GDM1 (cell line): ENCODE results near the gene PBRM1.
"Not testable (repeated sequence)": the region's sequence is repeated elsewhere in the genome, so short reads cannot be mapped to it uniquely, and the experiment has no call there.

Source experiments
- DNase-seq: peaks from one replicate; lab custom pipeline; 2025; lab: John Stamatoyannopoulos, UW

Gene PBRM1

GRCh38 chr3:52685709-52686691, at the start of gene PBRM1, which contains the start of gene GNL3:
Gene PBRM1, minus strand, starts transcription at chr3:52685913.
Gene GNL3, plus strand, starts transcription at chr3:52686032. Its CDS starts 61 bp downstream, at chr3:52686093.
- peak; percentile 96 for DNase-seq

GRCh38 chr3:52733256-52733891, 47.7 kb upstream of the PBRM1 start:
- no peak for DNase-seq

- DNase-seq: no peak
Observed at GRCh38 chr3:52731590-52731989, 45.9 kb upstream of the PBRM1 start.

DNA sequence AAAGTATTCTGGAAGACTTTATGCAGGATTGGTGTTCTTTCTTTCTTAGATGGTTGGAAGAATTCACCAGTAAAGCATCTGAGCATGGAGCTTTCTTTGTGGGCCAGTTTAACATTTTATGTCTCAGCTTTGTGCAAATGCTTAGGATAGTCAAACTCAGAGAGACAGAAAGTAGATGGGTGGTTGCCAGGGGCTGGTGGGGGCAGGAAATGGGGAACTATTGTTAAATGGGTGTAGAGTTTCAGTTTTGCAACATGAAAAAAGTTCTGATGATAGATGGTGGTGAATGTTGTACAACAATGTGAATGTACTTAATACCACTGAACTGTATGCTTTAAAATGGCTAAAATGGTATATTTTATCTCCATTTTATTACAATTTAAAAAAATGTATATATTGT, 45.0 kb upstream of the PBRM1 start:
- no peak for DNase-seq

GRCh38 chr3:52728753-52729152, 43.0 kb upstream of the PBRM1 start:
- not testable (repeated sequence) for DNase-seq

GRCh38 chr3:52724511-52724910, 38.8 kb upstream of the PBRM1 start:
- no peak for DNase-seq

- no peak for DNase-seq
Observed at GRCh38 chr3:52723935-52724334, 38.2 kb upstream of the PBRM1 start.

DNA sequence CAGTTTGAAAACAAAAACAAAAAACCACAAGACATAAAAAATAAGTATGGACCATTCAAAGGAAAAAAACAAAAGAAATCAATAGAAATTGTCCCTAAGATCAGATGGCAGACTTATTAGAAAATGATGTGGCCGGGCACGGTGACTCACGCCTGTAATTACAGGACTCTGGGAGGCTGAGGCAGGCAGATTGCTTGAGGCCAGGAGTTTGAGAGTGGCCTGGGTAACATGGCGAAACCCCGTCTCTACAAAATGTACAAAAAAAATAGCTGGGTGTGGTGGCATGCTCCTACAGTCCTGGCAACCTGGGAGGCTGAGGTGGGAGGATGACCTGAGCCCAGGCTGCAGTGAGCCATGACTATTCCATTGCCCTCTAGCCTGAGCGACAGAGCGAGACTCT, 36.8 kb upstream of the PBRM1 start:
- DNase-seq: no peak

DNA sequence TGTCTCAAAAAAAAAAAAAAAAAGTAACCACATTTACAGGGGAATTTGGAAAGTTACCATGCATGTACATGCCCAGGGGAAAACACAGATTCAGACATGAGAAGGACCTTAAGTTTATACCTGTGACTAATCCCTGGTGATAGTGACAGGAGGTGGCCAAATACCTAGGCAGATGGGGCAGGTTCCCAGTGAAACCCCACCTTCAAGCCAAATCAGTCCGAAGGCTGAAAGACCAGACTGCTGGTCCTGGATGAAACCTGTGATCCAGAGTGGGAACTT, 36.0 kb upstream of the PBRM1 start:
- DNase-seq: no peak

DNA sequence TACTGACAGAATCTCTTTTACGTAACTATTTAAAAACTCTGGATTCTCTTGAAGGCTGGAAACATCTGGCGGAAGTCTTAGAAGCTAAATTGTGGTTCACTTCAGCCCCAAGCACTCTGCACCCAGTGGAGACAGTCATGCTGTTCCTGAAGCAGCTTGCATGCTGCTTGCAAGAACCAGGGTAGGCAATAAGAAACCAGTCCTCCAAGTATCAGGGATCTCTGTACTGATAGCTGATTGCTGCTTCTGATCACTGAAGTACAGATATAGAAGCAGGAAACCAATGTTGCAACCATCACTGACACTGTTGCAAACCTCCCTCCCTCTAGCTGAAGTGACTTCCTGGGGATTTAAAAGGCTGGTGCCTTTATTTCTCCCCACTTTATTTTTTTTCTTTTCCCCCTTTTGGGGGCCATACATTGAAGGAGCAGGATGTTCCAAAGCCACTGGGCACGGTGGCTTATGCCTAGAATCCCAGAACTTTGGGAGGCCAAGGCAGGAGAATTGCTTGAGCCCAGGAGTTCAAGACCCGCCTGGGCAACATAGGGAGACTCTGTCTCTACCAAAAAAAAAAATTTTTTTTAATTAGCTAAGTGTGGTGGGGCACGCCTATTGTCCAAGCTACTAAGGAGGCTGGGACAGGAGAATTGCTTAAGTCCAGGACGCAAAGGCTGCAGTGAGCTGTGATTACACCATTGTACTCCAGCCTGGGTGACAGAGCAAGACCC, 35.5 kb upstream of the PBRM1 start:
- peak; percentile 90 for DNase-seq

DNA sequence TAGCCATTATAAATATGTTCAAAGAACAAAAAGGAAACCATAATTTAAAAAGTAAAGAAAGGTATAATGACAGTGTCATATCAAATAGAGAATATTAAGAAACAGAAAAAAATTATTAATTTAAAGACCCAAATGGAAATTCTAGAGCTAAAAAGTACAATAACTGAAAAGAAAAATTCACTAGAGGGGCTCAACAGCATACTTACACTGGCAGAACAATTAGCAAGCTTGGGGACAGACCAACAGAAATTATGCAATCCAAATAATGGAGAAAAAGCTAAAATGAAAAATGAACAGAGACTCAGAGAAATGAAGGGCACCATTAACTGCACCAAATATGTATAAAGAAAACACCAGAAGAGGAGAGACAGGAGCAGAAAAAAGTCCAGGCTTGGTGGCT, 33.9 kb upstream of the PBRM1 start:
- DNase-seq: no peak

- no peak for DNase-seq
Observed at GRCh38 chr3:52715714-52716305, 30.1 kb upstream of the PBRM1 start.

- no peak for DNase-seq
Observed at GRCh38 chr3:52714335-52715302, 28.9 kb upstream of the PBRM1 start.

DNA sequence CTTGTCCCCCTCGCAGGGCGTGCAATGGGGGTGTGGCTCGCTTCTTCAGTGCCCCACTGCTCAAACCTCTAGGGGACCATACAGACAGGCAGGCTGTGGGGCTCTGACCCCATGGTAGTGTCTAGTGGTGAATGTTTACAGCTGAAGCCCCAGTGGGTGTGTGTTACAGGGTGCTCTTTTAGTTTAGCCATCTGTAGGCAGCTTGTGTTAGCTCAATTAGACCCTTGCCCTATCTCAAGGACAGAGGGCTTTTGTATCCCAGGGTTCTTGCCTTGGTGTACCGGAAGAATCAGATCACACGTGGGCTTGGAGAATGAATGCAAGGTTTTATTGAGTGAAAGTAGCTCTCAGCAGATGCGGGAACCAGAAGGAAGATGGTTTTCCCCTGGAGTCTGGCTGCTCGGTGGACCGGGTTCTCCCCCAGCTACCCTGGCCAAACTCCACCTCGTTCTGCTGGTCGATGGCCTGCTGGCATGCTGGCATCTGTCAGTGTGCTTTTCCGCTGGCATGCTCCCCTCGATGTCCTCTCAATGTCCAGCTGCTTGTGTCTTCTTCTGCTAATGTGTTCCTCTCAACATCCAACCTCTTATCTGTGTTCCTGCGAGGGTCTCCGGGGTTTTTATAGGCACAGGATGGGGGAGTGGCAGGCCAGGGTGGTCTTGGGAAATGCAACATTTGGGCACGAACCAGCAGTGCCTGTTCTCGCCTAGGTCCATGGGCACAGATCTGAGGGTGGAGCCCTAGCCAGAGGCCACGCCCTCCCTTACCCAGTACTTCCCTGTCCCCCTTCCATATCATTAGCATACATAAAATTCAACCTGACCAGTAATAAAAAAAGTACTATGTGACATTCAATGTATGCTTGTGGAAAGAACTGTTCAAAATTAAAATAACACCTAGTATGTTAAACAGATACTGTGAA, 26.8 kb upstream of the PBRM1 start:
- DNase-seq: no peak

GRCh38 chr3:52710512-52710911, 24.8 kb upstream of the PBRM1 start:
- no peak for DNase-seq

- DNase-seq: no peak
Observed at GRCh38 chr3:52707585-52707984, 21.9 kb upstream of the PBRM1 start.

DNA sequence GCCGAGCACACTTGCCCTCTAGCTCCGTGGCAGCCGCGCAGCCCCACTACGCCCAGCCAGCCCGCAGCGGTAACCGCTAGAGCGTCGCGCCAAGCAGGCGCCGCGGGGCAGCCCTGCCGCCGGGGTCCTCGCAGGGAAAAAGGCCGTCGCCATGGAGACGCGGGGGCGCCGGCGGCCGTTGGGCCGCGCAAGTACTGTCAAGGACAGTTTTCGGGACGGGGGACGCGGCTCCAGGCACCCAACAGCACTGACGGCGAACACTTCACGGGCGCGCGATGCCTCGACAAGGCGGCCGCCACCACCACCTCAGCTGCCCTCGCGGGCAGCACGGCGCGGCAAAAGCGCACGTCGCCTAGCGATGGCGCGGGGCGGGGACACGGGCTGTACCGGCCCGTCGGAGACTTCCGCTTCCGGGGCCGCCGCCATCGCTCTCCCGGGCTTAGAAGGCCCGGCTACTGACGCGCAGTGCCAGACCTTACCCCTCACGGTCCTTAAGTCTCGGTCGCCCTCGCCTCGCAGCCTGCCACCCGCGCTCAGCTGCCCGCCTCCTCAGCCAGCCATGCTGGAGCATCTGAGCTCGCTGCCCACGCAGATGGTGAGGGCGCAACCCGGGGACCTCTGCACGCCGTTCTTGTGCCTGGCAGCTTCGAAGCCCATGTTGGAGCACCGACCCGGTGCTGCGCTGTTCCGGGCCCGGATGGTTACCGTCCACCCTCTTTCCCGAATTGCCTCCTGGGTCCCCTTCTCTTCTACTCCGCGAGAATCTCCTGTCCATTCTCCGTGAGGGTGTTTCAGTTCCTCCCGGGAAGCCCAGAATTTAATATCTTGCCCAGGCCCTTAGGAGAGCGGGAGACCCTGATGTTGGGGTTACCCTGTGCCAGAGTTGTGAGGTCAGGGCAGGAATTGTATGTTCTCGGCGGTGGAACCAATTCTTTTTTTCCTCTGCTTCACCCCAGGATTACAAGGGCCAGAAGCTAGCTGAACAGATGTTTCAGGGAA, 20.3 kb upstream of the PBRM1 start, which contains the start of the genes GLT8D1 and SPCS1:
Gene GLT8D1, minus strand, starts transcription at position 104 of the 999 bp plus-strand sequence. CDS start 5,331 bp downstream, outside the sequence.
Gene SPCS1, plus strand, starts transcription at position 419 of the 999 bp plus-strand sequence. Its CDS starts 141 bp downstream, at position 560.
- peak; percentile 84 for DNase-seq

- DNase-seq: no peak
Observed at GRCh38 chr3:52705438-52705687, 19.6 kb upstream of the PBRM1 start.
